ENCODE measurements around the gene CARD10.

- TF ChIP-seq EP300 (IDR thresholded peaks at IDR 0.05; ENCODE audit: borderline replicate concordance in 1 of 2, low read depth in 1 of 2, low read length in 1 of 2) = no peak
- no peak for TF ChIP-seq JUND (IDR thresholded peaks at IDR 0.05)
- no peak for TF ChIP-seq TAF1 (IDR thresholded peaks at IDR 0.05; ENCODE audit: borderline replicate concordance, low read depth, low read length)
- no peak for TF ChIP-seq SIN3A (IDR thresholded peaks at IDR 0.05; ENCODE audit: borderline replicate concordance, low read depth, low read length)
- TF ChIP-seq REST (IDR thresholded peaks at IDR 0.05; ENCODE audit: low read depth, low read length) = no peak
- TF ChIP-seq, protein P1, sequence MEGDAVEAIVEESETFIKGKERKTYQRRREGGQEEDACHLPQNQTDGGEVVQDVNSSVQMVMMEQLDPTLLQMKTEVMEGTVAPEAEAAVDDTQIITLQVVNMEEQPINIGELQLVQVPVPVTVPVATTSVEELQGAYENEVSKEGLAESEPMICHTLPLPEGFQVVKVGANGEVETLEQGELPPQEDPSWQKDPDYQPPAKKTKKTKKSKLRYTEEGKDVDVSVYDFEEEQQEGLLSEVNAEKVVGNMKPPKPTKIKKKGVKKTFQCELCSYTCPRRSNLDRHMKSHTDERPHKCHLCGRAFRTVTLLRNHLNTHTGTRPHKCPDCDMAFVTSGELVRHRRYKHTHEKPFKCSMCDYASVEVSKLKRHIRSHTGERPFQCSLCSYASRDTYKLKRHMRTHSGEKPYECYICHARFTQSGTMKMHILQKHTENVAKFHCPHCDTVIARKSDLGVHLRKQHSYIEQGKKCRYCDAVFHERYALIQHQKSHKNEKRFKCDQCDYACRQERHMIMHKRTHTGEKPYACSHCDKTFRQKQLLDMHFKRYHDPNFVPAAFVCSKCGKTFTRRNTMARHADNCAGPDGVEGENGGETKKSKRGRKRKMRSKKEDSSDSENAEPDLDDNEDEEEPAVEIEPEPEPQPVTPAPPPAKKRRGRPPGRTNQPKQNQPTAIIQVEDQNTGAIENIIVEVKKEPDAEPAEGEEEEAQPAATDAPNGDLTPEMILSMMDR (IDR thresholded peaks at IDR 0.05) = no peak
- TF ChIP-seq RAD21 (IDR thresholded peaks at IDR 0.05; ENCODE audit: low read length) = no peak
- TF ChIP-seq EZH2phosphoT487 (IDR thresholded peaks at IDR 0.05; ENCODE audit: borderline replicate concordance, low read depth) = no peak
- TF ChIP-seq POLR2AphosphoS5 (IDR thresholded peaks at IDR 0.05; ENCODE audit: low read depth, low read length) = no peak
- TF ChIP-seq ELF1 (IDR thresholded peaks at IDR 0.05) = no peak
These were observed 57.3 kb downstream of the CARD10 start for GRCh38 chr22:37461961-37462360.

All from SK-N-SH (cell line).